Measurements from ENCODE around the gene MPL.
"Not testable (repeated sequence)": the region's sequence is repeated elsewhere in the genome, so short reads cannot be mapped to it uniquely, and the experiment has no call there.

Gene MPL

GRCh38 chr1:43392702-43393101, 55.1 kb downstream of the MPL start:
- no peak for DNase-seq (ENCODE audit: low read depth)
- no peak overlapping the region for H3K4me3 ChIP-seq (ENCODE audit: control insufficient read depth, low read depth, low read length)
- no peak for TF ChIP-seq CTCF (conservative IDR thresholded peaks at IDR 0.05; ENCODE audit: control insufficient read depth, insufficient read depth, low read depth, low read length)

GRCh38 chr1:43395523-43395922, 57.9 kb downstream of the MPL start:
- H3K4me3 ChIP-seq (ENCODE audit: control insufficient read depth, low read depth, low read length), result no peak overlapping the region
- no peak for TF ChIP-seq CTCF (conservative IDR thresholded peaks at IDR 0.05; ENCODE audit: control insufficient read depth, insufficient read depth, low read depth, low read length)
- no peak for DNase-seq (ENCODE audit: low read depth)

GRCh38 chr1:43396059-43396458, 58.4 kb downstream of the MPL start:
- no peak overlapping the region for H3K4me3 ChIP-seq (ENCODE audit: control insufficient read depth, low read depth, low read length)
- TF ChIP-seq CTCF (conservative IDR thresholded peaks at IDR 0.05; ENCODE audit: control insufficient read depth, insufficient read depth, low read depth, low read length), result no peak
- no peak for DNase-seq (ENCODE audit: low read depth)

- H3K4me3 ChIP-seq (ENCODE audit: control insufficient read depth, low read depth, low read length), result no peak overlapping the region
- DNase-seq (ENCODE audit: low read depth), result no peak
- TF ChIP-seq CTCF (conservative IDR thresholded peaks at IDR 0.05; ENCODE audit: control insufficient read depth, insufficient read depth, low read depth, low read length), result no peak
Observed at GRCh38 chr1:43398227-43398626, 60.6 kb downstream of the MPL start.

GRCh38 chr1:43400441-43400840, 62.8 kb downstream of the MPL start:
- H3K4me3 ChIP-seq (ENCODE audit: control insufficient read depth, low read depth, low read length); DNase-seq (ENCODE audit: low read depth): not testable (repeated sequence)

GRCh38 chr1:43402089-43402865, 64.7 kb downstream of the MPL start:
- no peak for TF ChIP-seq CTCF (conservative IDR thresholded peaks at IDR 0.05; ENCODE audit: control insufficient read depth, insufficient read depth, low read depth, low read length)
- no peak overlapping the region for H3K4me3 ChIP-seq (ENCODE audit: control insufficient read depth, low read depth, low read length)
- no peak for DNase-seq (ENCODE audit: low read depth)

Measured in fibroblast of mammary gland (primary cell).